Heart left ventricle (tissue), 13 donors: ENCODE measurements around the gene ZNF614.
"Not testable (repeated sequence)": the region's sequence is repeated elsewhere in the genome, so short reads cannot be mapped to it uniquely, and the experiment has no call there.

Source experiments
- POLR2A ChIP-seq, 2 donors: fragments of 450-650 bp; IDR thresholded peaks; one replicate each; pipeline ENCODE4 v1.6.1; 2017; ENCODE audit warnings: antibody characterized with exemption in 2 of 2, mild to moderate bottlenecking in 2 of 2, moderate library complexity in 2 of 2
- TF ChIP-seq, protein P1 (sequence below), 12 donors: fragments of 200-600 bp; sonication (generic) in 4 of 12; IDR thresholded peaks; one replicate each; pipeline versions ENCODE4 v1.5.0 to v1.8.0; 2018 to 2022; ENCODE audit warnings: antibody characterized with exemption in 12 of 12, mild to moderate bottlenecking in 5 of 12
- donor health status: ischemic (EF 13 %, LVEDD 7.1; RV severe dilation, severe dysfunction).
- donor health status: DM: no; HTN: yes; CAD: no.
- donor health status: DM: no; HTN: no; CAD: no.
- donor health status: ischemic (EF 25% LVEDD 6.9; RV normal size, moderate dysfunction).
- donor health status: ischemic (EF 25% LVEDD 5.7; RV mildly dilated, moderate dysfunction).
- donor health status: ischemic (EF 35%, LVEDD 5.7; RV mildly dilated, moderate dysfunction).
- donor health status: nonischemic (EF 11% LVEDD 7.7; RV severe dilation, severe dysfunction).
- donor health status: DM: yes; HTN: yes; CAD: no.
- donor health status: PGD.
- donor health status: ischemic (EF 29% LVEDD 5.4; RV normal size, mild dysfunction).
- donor health status: nonischemic (EF 23%, LVEDD 6.1; RV moderate dilation, normal function).

DNA sequence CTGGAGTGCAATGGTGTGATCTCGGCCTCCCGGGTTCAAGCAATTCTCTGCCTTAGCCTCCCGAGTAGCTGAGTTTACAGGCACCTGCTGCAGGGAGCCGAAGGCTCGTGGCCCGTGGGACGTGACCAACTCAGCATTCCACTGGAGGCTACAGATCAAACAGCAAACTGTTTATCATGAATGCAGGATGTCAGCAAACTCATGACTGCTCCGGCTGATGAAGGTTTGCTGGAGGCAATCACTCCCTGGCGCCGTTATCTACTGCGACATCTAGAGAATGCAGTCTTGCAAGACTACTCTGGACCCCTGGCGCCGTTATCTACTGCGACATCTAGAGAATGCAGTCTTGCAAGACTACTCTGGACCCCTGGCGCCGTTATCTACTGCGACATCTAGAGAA lies 52.4 kb downstream of the ZNF614 start:
- TF ChIP-seq, protein P1, sequence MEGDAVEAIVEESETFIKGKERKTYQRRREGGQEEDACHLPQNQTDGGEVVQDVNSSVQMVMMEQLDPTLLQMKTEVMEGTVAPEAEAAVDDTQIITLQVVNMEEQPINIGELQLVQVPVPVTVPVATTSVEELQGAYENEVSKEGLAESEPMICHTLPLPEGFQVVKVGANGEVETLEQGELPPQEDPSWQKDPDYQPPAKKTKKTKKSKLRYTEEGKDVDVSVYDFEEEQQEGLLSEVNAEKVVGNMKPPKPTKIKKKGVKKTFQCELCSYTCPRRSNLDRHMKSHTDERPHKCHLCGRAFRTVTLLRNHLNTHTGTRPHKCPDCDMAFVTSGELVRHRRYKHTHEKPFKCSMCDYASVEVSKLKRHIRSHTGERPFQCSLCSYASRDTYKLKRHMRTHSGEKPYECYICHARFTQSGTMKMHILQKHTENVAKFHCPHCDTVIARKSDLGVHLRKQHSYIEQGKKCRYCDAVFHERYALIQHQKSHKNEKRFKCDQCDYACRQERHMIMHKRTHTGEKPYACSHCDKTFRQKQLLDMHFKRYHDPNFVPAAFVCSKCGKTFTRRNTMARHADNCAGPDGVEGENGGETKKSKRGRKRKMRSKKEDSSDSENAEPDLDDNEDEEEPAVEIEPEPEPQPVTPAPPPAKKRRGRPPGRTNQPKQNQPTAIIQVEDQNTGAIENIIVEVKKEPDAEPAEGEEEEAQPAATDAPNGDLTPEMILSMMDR (IDR thresholded peaks at IDR 0.05), result not testable (repeated sequence)
- TF ChIP-seq POLR2A (IDR thresholded peaks at IDR 0.05), result not testable (repeated sequence)
